Endothelial cell of umbilical vein (primary cell): ENCODE results near the gene C17orf58.

Source experiments
- CTCF ChIP-seq, 2 donors: IDR thresholded peaks; 1 replicate in 1 of 2; 2 replicates in 1 of 2; pipeline ENCODE4 v1.5.1; 2011; ENCODE audit warnings: low read length in 2 of 2, mild to moderate bottlenecking in 2 of 2, moderate library complexity in 2 of 2, control low read depth in 1 of 2, inconsistent platforms in 1 of 2, low read depth in 1 of 2; ENCODE audit not compliant: insufficient read depth in 1 of 2; ENCODE audit errors: extremely low read depth in 1 of 2
- EZH2 ChIP-seq: IDR thresholded peaks from 2 replicates; pipeline ENCODE4 v1.6.1; 2012; ENCODE audit warnings: borderline replicate concordance, low read depth, mild to moderate bottlenecking, moderate library complexity, low read length, inconsistent platforms; ENCODE audit not compliant: severe bottlenecking
- JUN ChIP-seq: IDR thresholded peaks from 2 replicates; pipeline ENCODE4 v1.6.1; 2011; ENCODE audit warnings: borderline replicate concordance, low read depth; ENCODE audit not compliant: insufficient read length, insufficient read depth
- POLR2A ChIP-seq: IDR thresholded peaks from 2 replicates; pipeline ENCODE4 v1.6.1; 2012; ENCODE audit warnings: low read depth, mild to moderate bottlenecking, control low read depth, low read length
- POLR2AphosphoS5 ChIP-seq: IDR thresholded peaks from 2 replicates; pipeline ENCODE4 v1.6.1; 2012; ENCODE audit warnings: low read depth, mild to moderate bottlenecking, control low read depth, low read length, moderate library complexity; ENCODE audit not compliant: insufficient read depth
- TF ChIP-seq, protein P1 (sequence below): IDR thresholded peaks from 2 replicates; pipeline ENCODE4 v1.6.1; 2011; ENCODE audit not compliant: insufficient read depth, insufficient read length

GRCh38 chr17:68004201-68004600, 7.9 kb upstream of the C17orf58 start:
- TF ChIP-seq CTCF (IDR thresholded peaks at IDR 0.05; ENCODE audit: extremely low read depth in 1 of 2, insufficient read depth in 1 of 2, low read depth in 1 of 2, low read length in 2 of 2) (no peak), JUN (no peak), POLR2A (no peak), POLR2AphosphoS5 (no peak), EZH2 (no peak)
- TF ChIP-seq, protein P1, sequence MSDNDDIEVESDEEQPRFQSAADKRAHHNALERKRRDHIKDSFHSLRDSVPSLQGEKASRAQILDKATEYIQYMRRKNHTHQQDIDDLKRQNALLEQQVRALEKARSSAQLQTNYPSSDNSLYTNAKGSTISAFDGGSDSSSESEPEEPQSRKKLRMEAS, result no peak
